Epithelial cell of prostate (primary cell): ENCODE results near the gene ZDHHC11B.

ENCODE experiments used
- DNase-seq: peaks from one replicate; pipeline ENCODE4 v3.0.0-alpha.2; 2011; ENCODE audit warnings: low read depth, low spot score
- H3K27ac ChIP-seq: fragments of 450-650 bp; 2 replicates; pipeline ENCODE4 v1.5.1; 2017; ENCODE audit warnings: mild to moderate bottlenecking

Gene ZDHHC11B

GRCh38 chr5:665956-666711, 118.4 kb downstream of the ZDHHC11B start:
- no peak for DNase-seq
- H3K27ac ChIP-seq: no peak overlapping the region

DNA sequence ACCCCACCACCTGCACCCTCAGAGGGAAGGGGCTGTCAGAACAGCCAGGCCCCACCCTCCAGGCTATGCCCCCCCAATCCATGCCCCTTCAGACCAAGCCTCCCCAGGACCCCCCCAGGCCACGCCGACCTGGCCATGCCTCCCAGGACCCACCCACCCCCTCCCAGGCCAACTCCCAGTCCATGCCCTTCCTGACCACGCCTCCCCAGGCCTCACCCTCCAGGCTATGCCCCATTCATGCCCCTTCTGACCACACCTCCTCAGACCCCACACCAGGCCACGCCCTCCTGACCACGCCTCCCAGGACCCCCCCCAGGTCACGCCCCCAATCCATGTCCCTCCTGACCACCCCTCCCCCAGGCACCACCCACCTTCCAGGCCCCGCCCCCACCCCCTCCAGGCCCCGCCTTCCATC, 119.0 kb downstream of the ZDHHC11B start:
- H3K27ac ChIP-seq: no peak overlapping the region
- no peak for DNase-seq

DNA sequence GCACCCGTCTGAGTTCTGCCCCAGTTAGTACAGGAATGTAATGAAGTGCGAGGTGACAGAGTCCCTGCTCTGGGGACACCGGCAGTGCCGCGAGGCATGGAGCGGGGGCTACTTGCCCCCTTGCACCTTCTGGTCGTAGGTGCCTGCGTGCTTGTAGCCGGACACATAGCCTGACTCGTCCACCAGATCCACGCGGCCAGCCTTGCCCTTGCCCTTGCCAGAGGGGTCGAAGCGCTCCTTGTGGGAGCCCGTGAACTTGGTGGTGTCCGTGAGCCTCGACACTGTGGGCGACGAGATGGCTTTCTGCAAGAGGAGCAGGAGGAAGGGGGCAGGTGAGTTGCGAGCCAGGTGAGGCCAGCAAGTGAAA, 119.6 kb downstream of the ZDHHC11B start:
- DNase-seq: no peak
- no peak overlapping the region for H3K27ac ChIP-seq

DNA sequence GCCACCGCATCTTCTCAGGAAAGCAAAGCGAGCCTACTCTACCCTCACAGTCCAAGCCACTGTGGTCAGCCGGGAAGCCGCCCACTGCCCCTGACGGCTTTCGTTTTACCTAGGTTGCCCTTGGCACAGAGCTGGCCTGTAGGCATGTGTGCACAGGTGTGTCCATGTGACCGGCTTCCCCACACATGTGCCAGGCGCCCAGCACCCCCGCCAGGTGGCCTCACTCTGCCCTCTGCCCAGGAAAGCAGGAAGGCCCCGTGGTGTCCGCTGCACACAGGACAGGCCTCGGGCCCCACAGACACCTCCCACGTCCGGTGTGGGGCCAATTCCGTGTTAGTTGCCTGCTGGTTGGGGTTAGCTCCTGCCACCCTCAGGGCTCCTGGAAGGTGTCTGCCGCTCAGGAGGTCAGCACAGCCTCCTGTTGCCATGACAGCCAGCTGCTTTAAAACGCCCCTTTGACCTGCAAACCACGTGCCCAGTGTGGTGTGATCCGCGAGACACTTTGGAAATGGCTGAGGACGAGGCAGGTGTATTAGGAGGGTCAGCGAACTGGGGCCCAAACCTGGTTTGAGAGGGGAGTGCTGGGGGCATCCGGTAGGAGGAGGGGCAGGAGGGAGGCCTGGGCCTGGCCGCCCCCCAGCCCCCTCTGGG, 120.1 kb downstream of the ZDHHC11B start:
- no peak overlapping the region for H3K27ac ChIP-seq

GRCh38 chr5:663436-664342, 120.8 kb downstream of the ZDHHC11B start:
- DNase-seq: no peak
- H3K27ac ChIP-seq: no peak overlapping the region

More for the DNA sequence above, 120.1 kb downstream of the ZDHHC11B start:
- no peak for DNase-seq

GRCh38 chr5:662751-663435, 121.6 kb downstream of the ZDHHC11B start:
- no peak overlapping the region for H3K27ac ChIP-seq
- DNase-seq: no peak

GRCh38 chr5:661891-662750, 122.4 kb downstream of the ZDHHC11B start:
- H3K27ac ChIP-seq: no peak overlapping the region
- DNase-seq: no peak

DNA sequence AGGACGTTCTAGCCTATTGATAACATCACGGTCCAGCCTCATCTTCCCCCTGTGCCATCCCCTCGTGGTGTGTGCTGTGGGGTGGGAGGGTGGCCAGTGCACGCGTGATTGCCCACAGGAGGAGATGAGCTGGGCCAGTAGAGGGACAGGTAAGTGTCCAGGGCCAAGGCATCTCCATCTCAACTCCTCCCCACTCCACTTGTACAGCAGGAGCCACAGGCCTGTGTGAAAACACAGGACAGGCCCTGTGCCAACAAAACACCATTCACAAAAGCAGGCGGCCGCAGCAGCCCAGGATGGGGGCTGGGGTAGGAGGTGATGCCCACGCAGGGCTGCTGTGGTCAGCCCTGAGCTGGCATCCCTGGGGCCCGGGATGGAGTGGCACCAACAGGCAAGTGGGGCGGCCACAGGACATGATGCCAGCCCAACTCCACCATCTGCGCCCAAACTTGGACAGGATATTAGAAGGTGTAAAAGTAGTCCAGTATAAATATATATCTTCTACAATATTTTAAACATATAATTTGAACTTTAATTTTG, 124.0 kb downstream of the ZDHHC11B start:
- DNase-seq: no peak
- H3K27ac ChIP-seq: no peak overlapping the region
